OCI-LY3 (cell line): ENCODE measurements around the gene IFNAR1.

Experiments used
- CTCF ChIP-seq: fragments of 200-600, 300-600 bp; sonication (generic); IDR thresholded peaks from 2 replicates; pipeline ENCODE4 v1.5.1; 2014; ENCODE audit warnings: antibody characterized with exemption, low read length, low read depth
- EZH2phosphoT487 ChIP-seq: fragments of 200-600 bp; shearing (Covaris generic); IDR thresholded peaks from 2 replicates; pipeline ENCODE4 v1.6.1; 2018; ENCODE audit warnings: antibody characterized with exemption, mixed run types, low read depth

GRCh38 chr21:33383056-33383888, 58.5 kb downstream of the IFNAR1 start:
- TF ChIP-seq CTCF (no peak), EZH2phosphoT487 (no peak)
